ENCODE results near the gene EML1.
"Not testable (repeated sequence)": the region's sequence is repeated elsewhere in the genome, so short reads cannot be mapped to it uniquely, and the experiment has no call there.

EML1 gene

DNA sequence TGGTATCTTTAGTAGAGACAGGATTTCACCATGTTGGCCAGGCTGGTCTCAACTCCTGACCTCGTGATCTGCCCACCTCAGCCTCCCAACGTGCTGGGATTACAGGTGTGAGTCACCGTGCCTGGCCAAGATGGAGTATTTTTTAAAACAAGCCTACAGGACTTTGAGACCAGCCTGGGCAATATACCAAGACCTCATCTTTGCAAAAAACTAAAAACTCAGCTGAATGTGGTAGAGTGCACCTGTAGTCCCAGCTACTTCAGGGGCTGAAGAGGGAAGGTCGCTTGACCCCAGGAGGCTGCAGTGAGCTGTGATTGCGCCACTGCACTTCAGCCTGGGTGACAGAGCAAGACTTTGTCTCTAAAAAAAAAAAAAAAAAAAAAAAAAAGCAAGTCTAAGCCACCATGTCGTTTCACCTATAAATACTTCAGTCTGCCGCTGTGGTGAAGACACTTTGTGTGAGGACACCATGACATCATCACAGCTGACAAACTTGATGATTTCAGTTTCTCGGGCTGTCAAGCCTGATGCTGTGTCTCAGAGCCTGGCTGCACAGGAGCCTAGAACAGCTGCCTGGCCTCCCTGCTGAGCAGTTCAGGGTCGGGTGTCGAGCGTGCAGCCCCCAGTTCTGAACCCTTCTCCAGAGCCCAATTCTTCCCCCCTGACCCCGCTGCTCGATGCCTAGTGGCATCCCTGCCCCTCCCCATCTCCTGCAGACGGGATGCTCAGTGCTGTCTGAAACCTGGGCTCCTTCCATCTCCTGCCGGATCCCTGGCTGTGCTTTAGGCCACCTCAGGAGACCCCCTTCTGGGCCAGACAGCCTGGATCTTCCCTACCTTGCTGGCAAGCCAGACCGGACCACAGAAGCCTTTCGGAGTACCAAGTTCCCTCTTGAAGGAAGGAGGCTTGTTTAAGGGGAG lies 152.8 kb downstream of the EML1 start:
- DNase-seq = no peak

DNA sequence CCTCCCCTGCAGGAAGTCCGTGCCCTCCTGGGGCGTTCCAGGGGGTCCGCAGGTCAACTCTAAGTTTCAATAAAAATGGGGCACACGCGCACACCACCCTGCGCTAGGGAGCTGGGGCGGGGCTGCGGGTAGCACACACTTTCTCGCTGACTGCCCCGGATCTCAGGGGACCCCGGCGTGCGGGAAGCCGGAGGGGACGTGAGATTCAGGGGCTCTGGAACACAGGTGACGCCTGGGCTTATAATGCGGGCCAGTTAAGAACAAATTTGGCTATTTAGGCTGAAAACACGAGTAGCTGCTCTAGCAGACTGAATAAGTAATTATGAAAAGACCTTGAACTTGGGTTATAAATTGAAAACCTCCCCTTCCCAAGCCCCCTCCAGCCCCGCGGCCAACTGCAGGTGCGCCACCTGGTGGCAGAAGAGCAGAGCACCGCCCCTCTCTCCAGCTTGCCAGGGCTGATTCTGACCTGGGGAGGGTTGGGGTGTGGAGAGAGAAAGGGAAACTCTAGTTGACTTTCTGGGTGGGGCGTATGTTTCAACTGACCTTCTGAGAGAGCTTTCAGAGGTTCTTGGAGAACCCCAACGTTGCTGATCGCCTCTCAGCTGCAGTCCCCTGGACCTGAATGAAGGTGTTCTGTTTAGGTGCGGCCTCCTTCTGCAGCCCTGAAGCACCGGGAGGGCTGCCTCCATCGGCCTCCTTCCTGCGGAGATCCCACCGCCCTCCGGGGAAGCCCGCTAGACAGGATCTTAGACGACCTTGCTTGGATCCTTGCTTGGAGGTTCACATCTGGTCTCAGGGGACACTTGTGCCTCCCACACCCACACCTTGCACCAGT lies 153.7 kb downstream of the EML1 start:
- DNase-seq = peak; percentile 48

DNA sequence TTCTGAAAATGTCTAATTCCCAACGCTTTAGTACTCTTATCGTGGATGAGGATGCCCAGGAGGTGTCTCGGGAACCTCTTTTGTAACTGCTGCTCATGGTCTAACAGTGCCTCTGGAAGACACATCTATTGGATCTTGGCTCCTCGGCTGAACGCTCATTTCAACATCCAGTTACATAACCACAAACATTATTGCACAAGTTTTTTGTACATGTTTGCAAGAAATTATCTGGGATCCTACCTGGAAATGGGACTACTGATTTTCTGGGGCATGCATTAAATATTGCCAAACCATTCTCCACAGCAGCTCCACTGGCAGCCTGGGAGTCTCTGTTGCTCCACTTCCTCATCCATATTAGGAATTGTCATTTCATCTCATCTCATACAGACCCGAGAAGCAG lies 154.5 kb downstream of the EML1 start:
- DNase-seq = no peak

DNA sequence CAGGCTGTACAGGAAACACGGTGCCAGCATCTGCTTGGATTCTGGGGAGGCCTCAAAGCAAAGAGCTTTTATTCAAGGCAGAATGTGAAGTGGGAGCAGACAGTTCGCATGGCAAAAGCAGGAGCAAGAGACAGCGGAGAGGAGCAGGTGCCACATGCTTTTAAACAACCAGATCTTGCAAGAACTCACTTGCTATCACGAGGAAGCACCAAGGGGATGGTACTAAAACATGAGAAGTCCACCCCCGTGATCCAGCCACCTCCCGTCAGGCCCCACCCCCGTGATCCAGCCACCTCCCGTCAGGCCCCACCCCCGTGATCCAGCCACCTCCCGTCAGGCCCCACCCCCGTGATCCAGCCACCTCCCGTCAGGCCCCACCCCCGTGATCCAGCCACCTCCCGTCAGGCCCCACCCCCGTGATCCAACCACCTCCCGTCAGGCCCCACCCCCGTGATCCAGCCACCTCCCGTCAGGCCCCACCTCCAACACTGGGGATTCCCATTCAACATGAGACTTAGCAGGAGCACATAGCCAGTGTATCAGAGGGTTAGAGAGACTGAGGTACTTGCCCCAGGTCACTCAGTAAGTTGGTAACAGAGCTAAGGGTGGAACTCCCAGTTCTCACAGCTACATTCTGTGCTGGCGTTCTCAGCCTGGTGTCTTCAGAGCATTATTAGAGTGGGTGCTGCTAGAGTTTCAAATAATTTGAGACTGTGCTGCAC lies 156.0 kb downstream of the EML1 start:
- DNase-seq = not testable (repeated sequence)

DNA sequence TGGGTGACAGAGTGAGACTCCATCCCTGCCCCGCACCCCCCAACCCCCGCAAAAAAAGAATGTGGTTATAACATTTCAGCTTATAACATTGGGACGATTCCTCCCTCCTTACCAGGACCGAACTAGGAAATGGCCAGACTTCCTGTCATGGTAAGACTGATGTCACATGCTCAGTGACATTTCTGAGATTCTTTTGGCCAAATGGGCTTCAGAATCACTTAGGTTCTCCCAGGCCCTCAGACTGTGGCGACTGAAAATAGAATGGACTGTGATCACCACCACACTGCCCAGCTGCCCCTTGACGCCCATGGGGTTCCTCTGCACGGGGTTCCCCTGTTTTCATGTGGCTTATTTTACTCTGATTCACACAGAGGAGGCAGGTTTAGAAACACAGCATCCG lies 157.0 kb downstream of the EML1 start:
- DNase-seq = no peak

DNA sequence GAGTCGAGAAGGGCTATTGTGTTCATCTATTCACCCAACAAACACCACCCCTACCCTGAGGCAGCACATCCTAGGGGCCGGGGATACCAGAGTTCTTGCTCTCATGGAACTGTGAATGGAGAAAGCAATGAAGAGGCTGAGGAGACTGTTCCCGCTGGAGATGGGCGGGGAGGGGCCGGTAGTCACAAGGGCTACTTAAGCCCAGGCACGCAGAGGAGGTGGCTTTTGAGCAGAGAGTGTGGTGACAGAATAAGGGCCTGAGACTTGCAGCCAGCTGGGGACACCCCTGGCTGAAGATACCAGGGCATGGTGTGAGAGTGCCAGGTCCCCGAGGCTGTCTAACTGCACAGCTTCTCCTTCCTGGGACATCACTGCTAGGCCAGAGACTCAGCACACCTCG lies 157.9 kb downstream of the EML1 start:
- DNase-seq = no peak

DNA sequence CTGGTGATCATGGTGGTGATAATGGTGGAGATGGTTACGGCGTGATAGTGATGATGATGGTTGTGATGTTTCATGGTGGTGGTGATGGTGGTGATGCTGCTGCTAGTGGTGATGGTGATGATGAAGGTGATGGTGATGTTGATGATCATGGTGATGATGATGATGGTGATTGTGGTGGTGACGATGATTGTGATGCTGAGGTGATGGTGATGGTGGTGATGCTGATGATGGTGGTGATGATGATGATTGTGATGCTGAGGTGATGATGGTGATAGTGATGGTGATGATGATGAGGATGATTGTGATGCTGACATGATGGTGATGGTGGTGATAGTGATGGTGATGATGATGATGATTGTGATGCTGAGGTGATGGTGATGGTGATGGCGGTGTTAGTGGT lies 158.8 kb downstream of the EML1 start:
- no peak for DNase-seq

DNA sequence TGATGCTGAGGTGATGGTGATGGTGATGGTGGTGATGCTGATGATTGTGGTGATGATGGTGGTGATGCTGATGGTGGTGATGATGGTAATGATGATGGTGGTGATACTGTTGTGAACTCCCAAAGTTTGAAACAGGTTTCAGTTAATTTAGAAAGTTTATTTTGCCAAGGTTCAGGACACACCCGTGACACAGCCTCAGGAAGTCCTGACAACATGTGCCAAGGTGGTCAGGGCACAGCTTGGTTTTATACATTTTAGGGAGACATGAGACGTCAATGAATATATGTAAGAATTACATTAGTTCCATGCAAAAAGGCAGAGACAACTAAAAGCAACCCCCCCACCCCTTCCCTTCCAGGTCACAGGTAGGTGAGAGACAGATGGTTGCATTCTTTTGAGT lies 159.2 kb downstream of the EML1 start:
- no peak for DNase-seq

DNA sequence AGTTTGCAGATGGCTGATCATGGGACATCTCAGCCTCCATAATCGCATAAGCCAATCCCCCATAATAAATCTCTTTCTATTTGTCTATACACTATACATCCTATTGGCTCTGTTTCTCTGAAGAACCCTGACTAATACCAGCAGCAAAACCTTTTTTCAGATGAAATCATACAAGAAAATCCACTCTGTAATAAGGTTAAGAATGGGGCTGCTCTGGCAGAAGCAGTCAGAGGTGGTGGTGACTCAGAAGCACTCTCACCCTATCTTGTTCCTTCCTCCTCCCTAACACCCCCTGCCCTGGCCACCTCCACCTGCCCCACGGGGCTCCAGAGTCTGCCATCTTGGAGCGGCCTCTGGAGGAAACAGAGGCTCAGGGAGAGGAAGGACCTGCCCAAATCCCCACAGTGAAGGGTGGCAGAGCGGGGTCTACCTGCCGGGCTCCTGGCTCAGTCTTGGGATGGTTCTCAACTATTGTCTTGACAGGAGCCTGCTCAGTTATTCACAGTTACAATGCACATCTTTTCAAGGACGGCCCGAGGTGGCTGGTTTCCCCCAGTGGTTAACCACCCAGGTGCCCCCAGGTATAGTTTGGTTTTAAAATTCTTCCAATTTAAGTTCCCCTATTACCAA lies 162.7 kb downstream of the EML1 start:
- no peak for DNase-seq

DNA sequence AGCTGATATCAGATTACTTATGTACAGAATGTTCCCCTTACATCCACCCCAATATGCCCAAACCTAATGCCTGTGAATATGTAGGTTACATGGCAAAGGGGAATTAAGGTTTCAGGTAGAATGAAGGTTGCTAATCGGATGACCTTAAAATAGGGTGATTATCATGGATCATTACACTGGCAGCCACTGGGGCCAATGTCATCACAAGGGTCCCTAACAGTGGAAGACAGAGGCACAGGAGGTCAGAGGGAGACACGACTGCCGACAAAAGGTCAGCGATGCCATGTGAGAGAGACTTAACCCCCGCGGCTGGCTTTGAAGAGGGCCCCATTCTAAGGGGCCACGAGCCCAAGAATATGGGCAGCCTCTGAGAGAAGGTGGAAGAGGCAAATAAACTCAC lies 165.2 kb downstream of the EML1 start:
- no peak for DNase-seq

DNA sequence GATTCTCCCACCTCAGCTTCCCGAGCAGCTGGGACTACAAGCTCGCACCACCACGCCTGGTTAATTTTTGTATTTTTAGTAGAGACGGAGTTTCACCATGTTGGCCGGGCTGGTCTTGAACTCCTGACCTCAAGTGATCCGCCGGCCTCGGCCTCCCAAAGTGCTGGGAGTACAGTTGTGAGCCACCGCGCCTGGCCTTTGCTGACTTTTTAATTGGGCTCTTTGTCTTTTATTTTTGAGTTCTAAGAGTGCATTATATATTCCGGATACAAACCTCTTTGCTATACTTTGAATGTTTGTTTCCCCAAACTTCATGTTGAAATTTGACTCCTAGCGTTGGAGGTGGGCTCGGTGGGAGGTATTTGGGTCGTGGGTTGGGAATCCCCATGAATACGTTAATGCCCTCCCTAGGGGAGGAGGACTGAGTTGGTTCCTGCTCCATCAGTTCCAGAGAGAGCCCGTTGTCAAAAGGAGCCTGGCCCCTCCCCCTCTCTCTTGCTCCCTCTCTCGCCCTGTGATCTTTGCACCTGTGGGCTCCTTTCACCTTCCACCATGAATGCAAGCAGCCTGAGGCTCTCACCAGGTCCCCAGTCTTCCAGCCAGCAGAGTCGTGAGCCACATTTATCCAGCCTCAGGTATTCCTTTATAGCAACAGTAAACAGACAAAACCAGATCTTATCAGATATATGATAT lies 168.8 kb downstream of the EML1 start:
- no peak for DNase-seq

DNA sequence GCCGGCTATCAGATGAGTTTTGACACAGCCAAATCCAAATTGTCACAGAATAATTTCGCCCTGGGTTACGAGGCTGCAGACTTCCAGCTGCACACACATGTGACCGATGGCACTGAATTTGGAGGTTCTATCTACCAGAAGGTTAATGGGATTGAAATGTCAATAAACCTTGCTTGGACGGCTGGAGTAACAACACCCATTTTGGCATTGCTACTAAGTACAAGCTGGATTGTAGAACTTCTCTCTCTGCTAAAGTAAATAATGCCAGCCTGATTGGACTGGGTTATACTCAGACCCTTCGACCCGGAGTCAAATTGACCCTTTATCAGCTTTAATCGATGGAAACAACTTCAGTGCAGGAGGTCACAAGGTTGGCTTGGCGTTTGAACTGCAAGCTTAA lies 171.8 kb downstream of the EML1 start:
- no peak for DNase-seq

DNA sequence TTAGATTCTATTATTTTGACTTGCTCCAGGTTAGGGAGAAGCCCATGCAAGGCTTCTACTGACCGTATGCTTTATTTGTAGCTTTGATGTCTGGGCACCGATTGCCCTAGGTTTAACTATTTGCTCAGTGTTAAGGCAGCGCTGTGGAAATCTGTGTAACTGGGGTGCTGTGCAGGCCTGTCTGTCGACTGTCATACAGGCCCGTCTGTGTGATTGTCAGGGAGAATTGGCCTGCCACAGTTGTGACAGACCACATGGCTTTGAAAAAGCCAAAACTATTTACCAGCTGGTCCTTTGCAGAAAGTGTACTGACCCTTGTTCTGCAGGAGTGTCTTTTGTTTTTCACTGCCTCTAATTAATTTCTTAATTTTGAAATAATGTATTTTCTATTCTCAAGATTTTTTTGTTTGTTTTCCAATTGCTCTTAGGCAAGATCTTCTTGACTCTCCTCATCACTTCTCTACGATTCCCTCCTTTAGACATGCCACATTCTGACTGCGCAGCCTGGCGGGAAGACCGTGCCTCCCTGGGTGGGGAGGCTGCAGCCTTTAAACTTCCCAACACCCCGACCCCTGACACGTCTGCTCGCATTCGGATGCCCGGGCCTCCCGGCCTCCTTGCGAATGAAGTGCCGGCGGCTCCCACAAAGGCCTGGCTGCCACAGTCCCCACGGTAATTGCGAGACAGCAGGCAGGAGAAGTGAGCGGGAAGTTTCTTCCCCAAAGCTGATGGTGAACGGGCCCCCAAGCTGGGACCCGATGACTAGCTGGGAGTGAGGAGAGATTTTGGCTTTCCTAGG lies 173.0 kb downstream of the EML1 start:
- DNase-seq = no peak

DNA sequence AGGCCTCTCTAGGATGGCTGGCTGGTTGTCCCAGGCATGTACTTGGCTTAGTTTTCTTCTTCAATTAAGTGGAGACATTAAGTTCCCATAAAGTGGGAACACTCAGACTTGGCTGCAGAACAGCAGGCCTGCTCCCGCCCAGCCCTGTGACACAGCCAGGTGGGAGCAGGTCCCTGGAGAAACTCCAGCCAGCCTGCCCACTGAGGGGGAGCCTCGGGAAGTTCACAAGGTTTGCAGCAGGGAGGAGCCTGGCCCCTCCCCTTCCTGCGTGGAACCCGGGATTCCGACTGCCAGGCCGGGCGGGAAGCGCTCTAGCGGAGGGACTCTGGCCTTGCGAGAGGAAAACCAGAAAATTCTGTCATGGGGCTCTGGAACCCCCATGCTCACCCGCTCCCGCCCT lies 173.7 kb downstream of the EML1 start:
- DNase-seq = no peak

DNA sequence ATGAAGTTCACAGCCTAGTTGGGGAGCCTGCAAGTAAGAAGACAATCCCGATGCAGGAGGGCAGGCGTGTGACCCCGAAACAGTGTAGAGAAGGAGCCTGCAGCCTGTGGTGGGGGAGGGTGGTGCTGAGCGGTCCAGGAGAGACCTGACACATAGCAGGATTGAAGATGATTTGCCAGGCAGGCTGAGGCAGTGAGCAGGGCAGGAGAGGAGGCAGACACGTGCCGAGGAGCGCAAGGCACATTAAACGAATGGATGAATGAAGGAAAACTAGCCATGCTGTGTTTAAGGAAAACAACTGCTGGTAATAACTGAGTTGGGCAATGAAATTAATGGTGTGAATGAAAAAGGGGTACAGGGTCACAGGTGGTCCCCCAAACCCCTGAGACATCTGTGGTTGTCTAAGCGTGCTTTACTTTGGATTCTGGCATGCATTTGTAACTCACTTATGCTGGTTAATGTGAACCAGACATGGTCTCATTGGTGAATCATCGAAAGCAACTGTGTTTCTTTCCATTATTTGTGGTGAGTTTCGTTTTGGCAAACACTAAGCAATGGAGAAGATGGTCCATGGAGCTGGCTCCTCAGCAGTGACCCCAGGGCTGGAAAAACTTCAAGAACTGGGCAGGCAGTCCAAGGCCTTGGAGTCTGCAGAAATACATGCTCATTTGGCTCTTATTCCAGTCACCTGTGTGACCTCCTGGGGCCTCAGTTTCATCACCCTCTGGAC lies 175.1 kb downstream of the EML1 start:
- no peak for DNase-seq

DNA sequence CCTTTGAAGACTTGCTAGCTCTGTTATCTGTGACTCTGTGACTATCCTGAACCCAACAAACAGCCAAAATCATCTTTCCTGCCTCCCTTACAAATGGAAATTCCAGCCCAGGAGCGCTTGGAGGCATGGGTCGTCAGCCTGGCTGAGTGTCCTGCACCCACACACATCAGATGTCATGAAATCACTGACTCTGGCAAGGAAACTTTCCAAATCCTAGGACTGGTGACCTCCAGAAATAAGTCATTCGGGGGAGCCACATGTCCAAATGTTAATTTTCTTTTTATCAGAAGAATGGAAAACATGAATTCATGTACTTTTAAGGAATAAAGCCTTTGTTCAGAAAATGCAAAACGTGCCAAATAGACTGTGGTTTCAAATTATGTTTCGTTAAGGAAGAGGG lies 175.7 kb downstream of the EML1 start:
- DNase-seq = no peak

DNA sequence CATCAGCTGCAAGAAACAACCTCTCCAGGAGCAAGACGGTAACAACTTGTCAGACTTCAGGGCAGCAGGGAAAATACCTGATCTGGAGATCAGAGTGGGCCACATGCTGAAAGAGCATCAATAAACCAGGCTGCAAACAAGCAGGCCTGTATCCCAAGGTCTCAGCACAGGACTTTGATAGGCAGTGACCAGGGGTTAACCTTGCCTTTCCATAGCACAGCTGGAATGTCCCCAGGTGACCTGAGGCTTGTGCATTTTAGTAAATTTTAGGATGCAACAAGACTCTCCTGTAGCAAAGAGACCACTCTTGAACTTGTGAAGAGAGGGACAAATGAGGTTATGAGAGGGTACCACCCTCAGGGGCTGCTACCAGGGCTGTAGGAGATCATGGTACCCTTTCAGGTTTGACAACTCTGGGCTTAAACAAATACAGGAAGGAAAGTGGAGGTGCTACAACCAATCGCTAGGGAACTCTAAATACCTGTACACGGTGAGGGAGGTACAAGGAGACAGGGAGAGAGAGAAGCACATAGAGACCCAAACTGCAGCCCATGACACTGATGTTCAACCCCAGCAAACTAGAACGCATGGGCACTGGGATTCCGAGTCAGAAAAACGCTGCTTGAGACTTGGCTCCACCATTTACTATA lies 176.6 kb downstream of the EML1 start:
- no peak for DNase-seq

DNA sequence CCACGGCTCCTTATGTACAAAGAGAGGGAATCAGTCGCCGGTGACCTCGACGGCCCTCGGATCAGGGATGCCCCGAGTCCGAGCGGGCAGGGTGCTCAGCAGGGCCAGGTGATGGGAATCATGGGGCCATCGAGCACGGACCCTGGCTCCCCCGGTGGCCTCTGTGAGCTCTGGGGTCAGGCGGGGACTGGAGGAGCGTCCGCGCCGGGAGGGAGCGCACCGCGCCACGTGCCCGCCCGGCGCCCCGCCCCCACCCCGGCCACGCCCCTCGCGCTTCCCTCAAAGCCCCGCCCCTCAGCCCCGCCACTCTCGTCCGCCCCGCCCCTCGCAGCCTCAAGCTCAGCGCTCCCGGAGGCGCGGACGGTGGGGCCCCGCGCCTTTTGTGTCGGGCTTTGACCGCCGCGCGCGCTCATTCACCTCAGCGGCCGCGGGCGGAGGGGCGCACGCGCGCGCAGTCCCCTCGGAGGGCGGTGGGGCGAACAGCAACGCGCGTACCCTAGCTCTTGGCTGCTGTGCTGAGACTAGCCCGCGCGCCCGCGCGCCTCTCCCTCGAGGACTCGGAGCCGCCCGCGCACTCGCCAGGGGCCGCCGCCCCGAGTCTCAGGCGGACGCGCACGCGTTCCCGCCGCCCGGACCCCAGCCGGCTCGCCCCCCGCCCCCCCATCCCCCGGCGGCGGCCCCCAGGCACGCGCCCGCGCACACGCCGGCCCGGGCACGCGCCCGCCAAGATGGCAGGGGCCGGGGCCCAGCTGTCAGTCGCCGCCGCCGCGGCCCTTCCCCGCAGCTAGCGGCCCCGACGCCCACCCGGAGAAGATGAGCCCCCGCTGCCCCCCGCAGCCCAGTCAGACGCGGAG lies 178.1 kb downstream of the EML1 start:
- peak; percentile 82 for DNase-seq
